Stomach (tissue), 9 donors: ENCODE data around the gene CYTL1. TPM values are rescaled to one million over a fixed set of nuclear protein-coding genes. Genes with fewer than 3 reads are reported as not detected.
A peak's percentile ranks its signal among the peaks of the same experiment; 100 is the strongest.
"Not testable (repeated sequence)": the region's sequence is repeated elsewhere in the genome, so short reads cannot be mapped to it uniquely, and the experiment has no call there.

ENCODE experiments used
- DNase-seq, 2 donors: peaks; one replicate each; pipeline versions ENCODE4 v3.0.0 to v3.0.0-alpha.2; 2013 to 2019
- H3K27ac ChIP-seq, 5 donors: fragments of 200-600 bp in 4 of 5; sonication (generic) in 4 of 5; one replicate each; pipeline ENCODE4 v1.5.1; 2013 to 2019; ENCODE audit warnings: mild to moderate bottlenecking in 1 of 5, moderate library complexity in 1 of 5
- H3K27me3 ChIP-seq, 3 donors: fragments of 200-600 bp; sonication (generic); one replicate each; pipeline ENCODE4 v1.5.1; 2017 to 2019; ENCODE audit warnings: mixed run types in 1 of 3
- H3K36me3 ChIP-seq, 4 donors: fragments of 200-600 bp; sonication (generic); 1 replicate in 3 of 4; 2 replicates in 1 of 4; pipeline ENCODE4 v1.5.1; 2016 to 2019
- H3K4me1 ChIP-seq, 4 donors: fragments of 200-600 bp; sonication (generic); one replicate each; pipeline ENCODE4 v1.5.1; 2016 to 2019
- H3K4me3 ChIP-seq, 4 donors: fragments of 200-600 bp; sonication (generic) in 3 of 4; one replicate each; pipeline ENCODE4 v1.5.1; 2016 to 2019; ENCODE audit warnings: mild to moderate bottlenecking in 1 of 4
- H3K9me3 ChIP-seq, 4 donors: fragments of 200-600 bp; sonication (generic); one replicate each; pipeline ENCODE4 v1.5.1; 2016 to 2019
- CTCF ChIP-seq, 7 experiments: fragments of 450-650 bp in 4 of 7; fragments of 200-600 bp in 3 of 7; sonication (generic) in 3 of 7; IDR thresholded peaks; one replicate each; pipeline ENCODE4 v1.5.1; 2016 to 2019; ENCODE audit warnings: antibody characterized with exemption in 7 of 7, control low read depth in 2 of 7, mild to moderate bottlenecking in 1 of 7
- EP300 ChIP-seq: sonication (generic); formaldehyde crosslinking; IDR thresholded peaks from one replicate; pipeline ENCODE4 v1.6.1; 2017; ENCODE audit warnings: antibody characterized with exemption
- POLR2A ChIP-seq, 4 donors: fragments of 450-650 bp; IDR thresholded peaks; one replicate each; pipeline ENCODE4 v1.6.1; 2016; ENCODE audit warnings: antibody characterized with exemption in 4 of 4, control low read depth in 2 of 4, mild to moderate bottlenecking in 1 of 4, moderate library complexity in 1 of 4
- POLR2AphosphoS5 ChIP-seq, 3 donors: sonication (generic); formaldehyde crosslinking; IDR thresholded peaks; one replicate each; pipeline ENCODE4 v1.6.1; 2016; ENCODE audit warnings: antibody characterized with exemption in 3 of 3
- WGBS, 5 donors: extraction: QIAGEN DNeasy Blood & Tissue Kit in 3 of 5; methylation state at CpG; one replicate each; pipeline versions ENCODE4 v1.1.5 to v1.1.7; 2013 to 2018; 5-methylcytosine and 5-hydroxymethylcytosine counted together
- intact Hi-C: fragments of 100-400 bp; cut with DNase I; formaldehyde crosslinking; loops from one replicate; pipeline ENCODE4 v1.15.1; 2023; ENCODE audit warnings: low total_unique reads
- polyA plus RNA-seq, 3 donors: library from polyadenylated mRNA; stranded (reverse); fragments of 200-250 nt; gene quantifications; one replicate each; pipeline ENCODE4 v1.2.3, GENCODE V29; 2013
- total RNA-seq, 5 donors: library from RNA; depleted of rRNA; stranded (reverse); fragments of >200 nt; gene quantifications; one replicate each; pipeline versions ENCODE4 v1.1.0 to v1.2.3, GENCODE V29; 2014 to 2016
- donor health status: healthy with polysubstance abuse.
- donor health status: Bipolar disorder and iron deficiency.
- donor health status: healthy.

CYTL1 gene
- total and polyA plus RNA-seq, 8 donors, result 0.95 to 5.1 (median 1.4) TPM; not detected in 3

GRCh38 chr4:5010984-5011383 lies 8.3 kb downstream of the CYTL1 start:
- no peak overlapping the region for H3K4me3 ChIP-seq
- no peak for TF ChIP-seq POLR2A (IDR thresholded peaks at IDR 0.05)
- no peak for TF ChIP-seq EP300
- TF ChIP-seq CTCF (IDR thresholded peaks at IDR 0.05), result no peak
- no peak for TF ChIP-seq POLR2AphosphoS5 (IDR thresholded peaks at IDR 0.05)

GRCh38 chr4:5009796-5010195 lies 9.5 kb downstream of the CYTL1 start:
- intact Hi-C loops, result no loop called here
- H3K4me3 ChIP-seq, result no peak overlapping the region
- H3K27ac ChIP-seq, result no peak overlapping the region
- H3K4me1 ChIP-seq, result no peaks in the 10 kb centered on the region
- peaks cover 0 to 5% (median 0%) of the 10 kb centered on the region in 3 donors for H3K27me3 ChIP-seq
- H3K9me3 ChIP-seq, result no peaks in the 10 kb centered on the region
- H3K36me3 ChIP-seq, result no peaks in the 10 kb centered on the region
- DNase-seq, result no peak
- 80 to 87% (median 82%) methylated on average over 3 of the region's 3 CpGs for WGBS, 5 donors
- TF ChIP-seq POLR2A (IDR thresholded peaks at IDR 0.05), result no peak
- no peak for TF ChIP-seq CTCF (IDR thresholded peaks at IDR 0.05)
- no peak for TF ChIP-seq EP300
- TF ChIP-seq POLR2AphosphoS5 (IDR thresholded peaks at IDR 0.05), result no peak

More at GRCh38 chr4:5010984-5011383, 8.3 kb downstream of the CYTL1 start:
- WGBS, 5 donors, result 84 to 98% (median 98%) methylated on average over 2 of the region's 2 CpGs
- H3K27ac ChIP-seq, result no peak overlapping the region
- no peak for DNase-seq
- peaks cover 0 to 6% (median 0%) of the 10 kb centered on the region in 3 donors for H3K27me3 ChIP-seq
- H3K4me1 ChIP-seq, result no peaks in the 10 kb centered on the region
- no peaks in the 10 kb centered on the region for H3K36me3 ChIP-seq
- no peaks in the 10 kb centered on the region for H3K9me3 ChIP-seq
- intact Hi-C loops, result no loop called here

GRCh38 chr4:5006932-5007331 lies 12.3 kb downstream of the CYTL1 start:
- H3K4me3 ChIP-seq, H3K36me3 ChIP-seq, intact Hi-C loops, H3K27ac ChIP-seq, H3K4me1 ChIP-seq, H3K9me3 ChIP-seq: not testable (repeated sequence)
- H3K27me3 ChIP-seq, result peaks cover 0 to 31% (median 4%) of the 10 kb centered on the region in 3 donors
- WGBS, 5 donors, result 84 to 87% (median 86%) methylated on average over 11 of the region's 11 CpGs
- peak in 1 of 2 donors; percentile 13 for DNase-seq

GRCh38 chr4:5004496-5004895 lies 14.8 kb downstream of the CYTL1 start:
- H3K36me3 ChIP-seq, result no peaks in the 10 kb centered on the region
- H3K4me3 ChIP-seq, result no peak overlapping the region
- H3K4me1 ChIP-seq, result no peaks in the 10 kb centered on the region
- H3K27me3 ChIP-seq, result peaks cover 0 to 34% (median 4%) of the 10 kb centered on the region in 3 donors
- 73 to 96% (median 86%) methylated on average over 4 to 8 of the region's 8 CpGs for whole genome bisulfite sequencing, 5 donors
- no peaks in the 10 kb centered on the region for H3K9me3 ChIP-seq
- TF ChIP-seq CTCF (IDR thresholded peaks at IDR 0.05) (no peak), EP300 (no peak), POLR2A (IDR thresholded peaks at IDR 0.05) (no peak)
- DNase-seq, result peak in 1 of 2 donors; percentile 16
- intact Hi-C loops, result no loop called here
- no peak overlapping the region for H3K27ac ChIP-seq

- Histone ChIP-seq H3K27me3 (peaks cover 0 to 34% (median 4%) of the 10 kb centered on the region in 3 donors), H3K4me1 (no peaks in the 10 kb centered on the region), H3K9me3 (no peaks in the 10 kb centered on the region), H3K36me3 (no peaks in the 10 kb centered on the region), H3K4me3 (no peak overlapping the region), H3K27ac (no peak overlapping the region)
- intact Hi-C loops, result no loop called here
- 77 to 91% (median 82%) methylated on average over 3 of the region's 3 CpGs for WGBS, 5 donors
- no peak for DNase-seq
- TF ChIP-seq CTCF (IDR thresholded peaks at IDR 0.05), result no peak
- no peak for TF ChIP-seq POLR2AphosphoS5 (IDR thresholded peaks at IDR 0.05)
- TF ChIP-seq EP300, result no peak
- TF ChIP-seq POLR2A (IDR thresholded peaks at IDR 0.05), result no peak
These were observed 15.3 kb downstream of the CYTL1 start for GRCh38 chr4:5003918-5004317.
